Measurements from ENCODE around the gene ARHGAP10.

ARHGAP10 gene

DNA sequence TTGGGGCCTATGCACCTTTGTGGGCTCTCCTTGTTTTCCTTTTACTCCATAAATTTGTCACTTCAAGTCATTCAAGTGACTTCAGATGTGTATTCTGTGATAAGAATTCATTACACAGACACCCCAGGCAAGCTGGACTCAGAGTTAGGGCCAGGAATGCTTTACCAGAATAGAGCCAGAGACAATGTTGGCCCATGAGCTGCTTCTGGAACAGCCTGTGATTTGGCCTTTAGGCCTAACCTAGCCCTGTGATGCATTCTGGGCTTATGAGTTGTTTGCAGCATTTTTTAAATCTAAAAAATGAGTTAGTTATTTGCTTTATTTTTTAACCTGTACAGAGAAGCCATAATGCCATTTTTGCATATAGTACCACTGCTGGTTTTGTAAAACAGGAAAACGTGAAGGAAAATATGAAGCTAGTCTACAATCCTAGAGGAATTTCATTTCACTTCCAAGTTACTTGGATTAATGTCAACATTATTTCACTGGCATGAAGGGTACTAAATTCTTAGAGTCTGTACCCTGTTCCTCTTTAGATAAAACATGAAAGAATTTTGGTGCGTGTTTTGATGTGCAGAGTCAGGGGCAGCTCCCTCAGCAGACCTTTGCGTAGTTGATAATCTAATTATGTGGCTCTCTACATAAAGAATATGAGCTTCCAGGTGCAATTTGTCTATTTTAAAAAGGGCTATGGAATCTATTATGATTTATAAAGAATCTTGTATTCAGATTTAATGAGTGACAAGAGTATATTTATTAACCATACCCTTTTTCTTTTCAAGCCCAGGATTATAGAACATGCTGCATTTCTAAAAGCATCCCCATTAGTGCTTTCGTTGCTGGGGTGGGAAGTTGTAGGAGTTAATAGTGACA is 84.7 kb downstream of the ARHGAP10 start:
- peaks cover 11 to 55% (median 45%) of the 10 kb centered on the region in 5 donors for H3K4me1 ChIP-seq (ENCODE audit: control insufficient read depth in 5 of 5, insufficient read depth in 5 of 5, low read length in 5 of 5)
- H3K27ac ChIP-seq (ENCODE audit: low read depth, low read length): peak overlapping the region; percentile 27
- peak overlapping the region in 1 of 5 donors; percentile 3 for H3K9ac ChIP-seq (ENCODE audit: low read length in 5 of 5)
- H3K27me3 ChIP-seq (ENCODE audit: control insufficient read depth in 5 of 5, insufficient read depth in 4 of 5, low read length in 5 of 5): no peaks in the 10 kb centered on the region
- H3K4me3 ChIP-seq (ENCODE audit: low read depth in 1 of 5, low read length in 5 of 5): no peak overlapping the region
- H3K36me3 ChIP-seq (ENCODE audit: control insufficient read depth in 5 of 5, insufficient read depth in 5 of 5, low read length in 5 of 5): no peaks in the 10 kb centered on the region
- no peaks in the 10 kb centered on the region for H3K9me3 ChIP-seq (ENCODE audit: control insufficient read depth in 5 of 5, low read length in 5 of 5)

DNA sequence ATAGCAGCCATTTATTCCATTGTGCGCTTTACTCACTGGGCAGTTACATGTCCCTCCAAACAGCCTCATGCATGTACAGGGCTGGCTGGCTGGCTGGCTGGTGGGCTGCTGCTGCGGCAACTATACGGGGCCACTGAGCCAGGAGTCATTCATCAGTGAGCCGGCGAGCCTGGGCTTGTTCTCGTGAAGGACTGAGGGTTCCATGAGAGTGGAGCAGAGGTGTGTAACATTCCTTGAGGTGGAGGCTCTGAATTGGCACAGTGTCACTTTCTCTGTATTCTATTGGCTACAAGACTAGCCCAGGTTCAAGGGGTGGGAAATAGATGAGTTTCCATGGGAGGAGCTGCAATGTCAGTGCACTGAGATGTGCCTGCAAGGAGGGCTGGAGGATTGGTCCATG is 89.1 kb downstream of the ARHGAP10 start:
- Histone ChIP-seq H3K27me3 (ENCODE audit: control insufficient read depth in 5 of 5, insufficient read depth in 4 of 5, low read length in 5 of 5) (no peaks in the 10 kb centered on the region), H3K4me1 (ENCODE audit: control insufficient read depth in 5 of 5, insufficient read depth in 5 of 5, low read length in 5 of 5) (peaks cover 11 to 42% (median 30%) of the 10 kb centered on the region in 5 donors), H3K4me3 (ENCODE audit: low read depth in 1 of 5, low read length in 5 of 5) (no peak overlapping the region), H3K9me3 (ENCODE audit: control insufficient read depth in 5 of 5, low read length in 5 of 5) (no peaks in the 10 kb centered on the region), H3K36me3 (ENCODE audit: control insufficient read depth in 5 of 5, insufficient read depth in 5 of 5, low read length in 5 of 5) (peaks cover 0 to 11% (median 0%) of the 10 kb centered on the region in 5 donors), H3K27ac (ENCODE audit: low read depth, low read length) (no peak overlapping the region), H3K9ac (ENCODE audit: low read length in 5 of 5) (no peak overlapping the region)

DNA sequence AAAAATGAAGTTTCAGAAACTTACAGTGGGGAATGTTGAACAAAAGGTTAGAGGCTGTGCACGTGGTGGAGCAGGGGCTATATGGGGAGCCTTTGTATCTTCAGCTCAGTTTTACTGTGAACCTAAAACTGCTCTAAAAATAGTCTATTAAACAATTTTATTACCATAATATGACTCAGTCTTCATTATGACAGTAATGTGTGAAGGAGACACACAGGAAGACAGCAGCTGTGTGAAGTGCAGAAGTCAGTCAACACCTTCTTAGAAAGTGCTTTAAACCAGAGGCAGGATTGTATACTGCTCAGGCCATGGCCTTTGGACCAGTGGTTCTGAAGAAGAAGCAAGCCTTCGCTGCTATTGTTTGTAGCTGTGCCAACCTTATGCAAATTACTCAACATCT is 89.7 kb downstream of the ARHGAP10 start:
- Histone ChIP-seq H3K9ac (ENCODE audit: low read length in 5 of 5) (no peak overlapping the region), H3K4me3 (ENCODE audit: low read depth in 1 of 5, low read length in 5 of 5) (no peak overlapping the region), H3K27ac (ENCODE audit: low read depth, low read length) (peak overlapping the region; percentile 21), H3K36me3 (ENCODE audit: control insufficient read depth in 5 of 5, insufficient read depth in 5 of 5, low read length in 5 of 5) (peaks cover 0 to 11% (median 0%) of the 10 kb centered on the region in 5 donors), H3K4me1 (ENCODE audit: control insufficient read depth in 5 of 5, insufficient read depth in 5 of 5, low read length in 5 of 5) (peaks cover 6 to 42% (median 29%) of the 10 kb centered on the region in 5 donors), H3K27me3 (ENCODE audit: control insufficient read depth in 5 of 5, insufficient read depth in 4 of 5, low read length in 5 of 5) (no peaks in the 10 kb centered on the region), H3K9me3 (ENCODE audit: control insufficient read depth in 5 of 5, low read length in 5 of 5) (no peaks in the 10 kb centered on the region)

DNA sequence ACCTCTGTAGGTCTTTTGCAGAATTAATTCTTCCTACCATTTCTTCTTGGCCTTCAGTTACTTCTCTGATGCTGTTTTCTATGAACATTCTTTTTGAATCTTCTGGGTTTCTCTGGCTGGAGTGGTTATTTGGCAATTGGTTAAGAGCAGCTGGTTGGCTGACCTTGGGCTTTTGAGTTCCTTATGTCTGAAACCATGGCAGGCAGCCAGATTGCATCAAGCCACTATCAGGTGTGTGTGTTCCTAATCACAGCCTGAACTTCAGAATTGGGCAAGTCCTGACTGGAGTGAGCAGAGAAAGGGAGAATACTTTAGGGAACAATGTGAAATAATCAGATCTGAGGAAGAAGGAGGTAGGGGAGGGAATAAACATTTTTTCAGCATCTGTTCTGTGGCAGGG is 90.2 kb downstream of the ARHGAP10 start:
- no peak overlapping the region for H3K9ac ChIP-seq (ENCODE audit: low read length in 5 of 5)
- no peak overlapping the region for H3K4me3 ChIP-seq (ENCODE audit: low read depth in 1 of 5, low read length in 5 of 5)
- peaks cover 6 to 37% (median 24%) of the 10 kb centered on the region in 5 donors for H3K4me1 ChIP-seq (ENCODE audit: control insufficient read depth in 5 of 5, insufficient read depth in 5 of 5, low read length in 5 of 5)
- no peaks in the 10 kb centered on the region for H3K27me3 ChIP-seq (ENCODE audit: control insufficient read depth in 5 of 5, insufficient read depth in 4 of 5, low read length in 5 of 5)
- H3K9me3 ChIP-seq (ENCODE audit: control insufficient read depth in 5 of 5, low read length in 5 of 5): no peaks in the 10 kb centered on the region
- H3K27ac ChIP-seq (ENCODE audit: low read depth, low read length): peak overlapping the region; percentile 21
- peaks cover 0 to 11% (median 0%) of the 10 kb centered on the region in 5 donors for H3K36me3 ChIP-seq (ENCODE audit: control insufficient read depth in 5 of 5, insufficient read depth in 5 of 5, low read length in 5 of 5)

DNA sequence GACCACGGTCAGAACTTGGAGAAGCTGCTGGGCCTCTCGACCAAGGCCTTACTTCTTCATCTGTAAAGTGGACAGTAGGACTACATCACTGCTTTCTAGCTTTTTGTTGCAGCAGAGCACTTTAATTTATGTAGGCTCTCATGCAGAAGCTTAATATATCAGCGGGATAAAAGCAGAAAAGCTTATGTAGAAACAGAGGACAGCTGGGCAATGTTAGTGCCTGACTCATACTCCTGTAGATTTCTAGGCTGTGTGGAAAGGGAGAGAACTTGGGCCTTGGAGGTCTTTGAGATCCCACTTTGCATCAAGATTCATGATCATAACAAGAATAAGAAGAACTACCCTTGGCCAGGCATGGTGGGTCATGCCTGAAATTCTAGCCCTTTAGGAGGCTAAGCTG is 91.2 kb downstream of the ARHGAP10 start:
- no peak overlapping the region for H3K27ac ChIP-seq (ENCODE audit: low read depth, low read length)
- H3K27me3 ChIP-seq (ENCODE audit: control insufficient read depth in 5 of 5, insufficient read depth in 4 of 5, low read length in 5 of 5): no peaks in the 10 kb centered on the region

DNA sequence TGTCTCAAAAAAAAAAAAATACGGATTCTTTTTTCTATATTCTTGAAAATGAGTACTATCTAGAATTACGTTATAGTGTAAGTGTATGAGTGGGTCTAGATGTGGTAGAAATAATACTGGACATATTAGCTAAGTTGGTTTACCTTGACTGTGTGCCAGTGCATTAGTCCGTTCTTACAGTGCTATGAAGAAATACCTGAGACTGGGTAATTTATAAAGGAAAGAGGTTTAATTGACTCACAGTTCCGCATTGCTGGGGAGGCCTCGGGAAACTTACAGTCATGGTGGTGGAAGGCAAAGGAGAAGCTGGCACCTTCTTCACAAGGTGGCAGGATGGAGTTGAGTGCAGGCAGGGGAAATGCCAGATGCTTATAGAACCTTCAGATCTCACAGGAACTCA is 92.4 kb downstream of the ARHGAP10 start:
- Histone ChIP-seq H3K9ac (ENCODE audit: low read length in 5 of 5) (no peak overlapping the region), H3K36me3 (ENCODE audit: control insufficient read depth in 5 of 5, insufficient read depth in 5 of 5, low read length in 5 of 5) (peaks cover 0 to 11% (median 0%) of the 10 kb centered on the region in 5 donors), H3K9me3 (ENCODE audit: control insufficient read depth in 5 of 5, low read length in 5 of 5) (no peaks in the 10 kb centered on the region), H3K27me3 (ENCODE audit: control insufficient read depth in 5 of 5, insufficient read depth in 4 of 5, low read length in 5 of 5) (no peaks in the 10 kb centered on the region), H3K4me1 (ENCODE audit: control insufficient read depth in 5 of 5, insufficient read depth in 5 of 5, low read length in 5 of 5) (peaks cover 8 to 37% (median 33%) of the 10 kb centered on the region in 5 donors), H3K27ac (ENCODE audit: low read depth, low read length) (no peak overlapping the region), H3K4me3 (ENCODE audit: low read depth in 1 of 5, low read length in 5 of 5) (no peak overlapping the region)

More for the DNA sequence above, 91.2 kb downstream of the ARHGAP10 start:
- peaks cover 0 to 11% (median 0%) of the 10 kb centered on the region in 5 donors for H3K36me3 ChIP-seq (ENCODE audit: control insufficient read depth in 5 of 5, insufficient read depth in 5 of 5, low read length in 5 of 5)
- no peak overlapping the region for H3K9ac ChIP-seq (ENCODE audit: low read length in 5 of 5)
- no peaks in the 10 kb centered on the region for H3K9me3 ChIP-seq (ENCODE audit: control insufficient read depth in 5 of 5, low read length in 5 of 5)
- H3K4me3 ChIP-seq (ENCODE audit: low read depth in 1 of 5, low read length in 5 of 5): no peak overlapping the region
- H3K4me1 ChIP-seq (ENCODE audit: control insufficient read depth in 5 of 5, insufficient read depth in 5 of 5, low read length in 5 of 5): peaks cover 6 to 33% (median 23%) of the 10 kb centered on the region in 5 donors

DNA sequence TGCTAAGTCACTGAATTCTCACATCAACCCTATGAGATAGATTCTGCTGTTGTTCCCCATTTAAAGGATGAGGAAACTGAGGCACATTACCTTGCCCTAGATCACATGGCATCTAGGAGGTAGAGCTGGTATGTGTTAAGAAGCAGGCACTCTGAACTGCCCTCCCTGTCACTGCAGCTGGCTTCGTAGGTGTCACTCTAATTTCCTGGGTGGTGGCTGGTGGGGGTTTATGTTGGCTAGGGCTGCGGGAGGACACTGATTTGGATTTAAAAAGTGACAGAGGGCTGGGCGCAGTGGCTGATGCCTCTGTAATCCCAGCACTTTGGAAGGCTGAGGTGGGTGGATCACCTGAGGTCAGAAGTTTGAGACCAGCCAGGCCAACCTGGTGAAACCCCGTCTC is 93.0 kb downstream of the ARHGAP10 start:
- Histone ChIP-seq H3K9ac (ENCODE audit: low read length in 5 of 5) (no peak overlapping the region), H3K27ac (ENCODE audit: low read depth, low read length) (no peak overlapping the region), H3K4me1 (ENCODE audit: control insufficient read depth in 5 of 5, insufficient read depth in 5 of 5, low read length in 5 of 5) (peaks cover 11 to 43% (median 38%) of the 10 kb centered on the region in 5 donors), H3K4me3 (ENCODE audit: low read depth in 1 of 5, low read length in 5 of 5) (no peak overlapping the region), H3K36me3 (ENCODE audit: control insufficient read depth in 5 of 5, insufficient read depth in 5 of 5, low read length in 5 of 5) (peaks cover 0 to 11% (median 0%) of the 10 kb centered on the region in 5 donors), H3K27me3 (ENCODE audit: control insufficient read depth in 5 of 5, insufficient read depth in 4 of 5, low read length in 5 of 5) (no peaks in the 10 kb centered on the region), H3K9me3 (ENCODE audit: control insufficient read depth in 5 of 5, low read length in 5 of 5) (no peaks in the 10 kb centered on the region)

DNA sequence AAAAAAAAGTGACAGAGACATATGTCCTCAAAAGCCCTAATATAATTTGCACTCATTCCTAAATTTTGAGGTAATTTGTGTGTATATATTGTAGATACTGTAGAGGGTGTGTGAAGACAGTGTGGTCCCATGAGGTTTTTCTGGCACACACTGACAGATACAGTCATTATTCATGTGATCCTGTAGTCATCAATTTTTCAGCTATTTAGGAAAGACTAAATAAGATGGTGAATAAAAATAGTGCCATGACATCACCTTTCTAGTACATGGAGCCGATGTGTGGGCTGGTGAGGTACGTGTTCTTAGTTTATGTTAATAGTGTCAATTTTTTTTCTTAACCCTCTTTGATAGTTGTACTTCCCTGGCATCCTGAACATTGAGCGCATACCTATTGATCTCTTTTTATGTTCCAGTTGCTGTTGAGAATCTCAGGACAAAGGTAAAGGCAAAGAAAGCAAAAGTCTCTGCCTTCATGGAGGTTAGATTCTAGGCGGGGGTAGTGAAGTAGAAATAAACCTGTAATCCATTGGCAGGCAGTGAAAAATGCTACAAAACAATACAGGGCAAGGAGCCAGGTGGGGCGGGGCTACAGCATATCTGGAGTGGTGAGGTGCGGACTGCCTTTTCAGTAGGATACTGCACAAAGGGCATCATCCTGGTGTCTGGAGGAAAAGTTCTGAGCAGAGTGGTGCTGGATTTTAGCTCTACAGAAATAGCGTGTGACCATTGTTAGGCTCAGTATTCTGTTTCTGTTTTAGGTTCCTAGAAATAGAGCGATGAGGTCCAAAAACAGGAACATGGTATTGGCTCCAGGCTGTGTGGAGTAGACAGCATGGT is 93.8 kb downstream of the ARHGAP10 start:
- Histone ChIP-seq H3K27ac (ENCODE audit: low read depth, low read length) (peak overlapping the region; percentile 15), H3K27me3 (ENCODE audit: control insufficient read depth in 5 of 5, insufficient read depth in 4 of 5, low read length in 5 of 5) (no peaks in the 10 kb centered on the region), H3K9me3 (ENCODE audit: control insufficient read depth in 5 of 5, low read length in 5 of 5) (no peaks in the 10 kb centered on the region), H3K4me3 (ENCODE audit: low read depth in 1 of 5, low read length in 5 of 5) (no peak overlapping the region), H3K4me1 (ENCODE audit: control insufficient read depth in 5 of 5, insufficient read depth in 5 of 5, low read length in 5 of 5) (peaks cover 11 to 51% (median 46%) of the 10 kb centered on the region in 5 donors), H3K9ac (ENCODE audit: low read length in 5 of 5) (peak overlapping the region in 2 of 5 donors; percentile 3 to 44), H3K36me3 (ENCODE audit: control insufficient read depth in 5 of 5, insufficient read depth in 5 of 5, low read length in 5 of 5) (peaks cover 0 to 11% (median 0%) of the 10 kb centered on the region in 5 donors)

DNA sequence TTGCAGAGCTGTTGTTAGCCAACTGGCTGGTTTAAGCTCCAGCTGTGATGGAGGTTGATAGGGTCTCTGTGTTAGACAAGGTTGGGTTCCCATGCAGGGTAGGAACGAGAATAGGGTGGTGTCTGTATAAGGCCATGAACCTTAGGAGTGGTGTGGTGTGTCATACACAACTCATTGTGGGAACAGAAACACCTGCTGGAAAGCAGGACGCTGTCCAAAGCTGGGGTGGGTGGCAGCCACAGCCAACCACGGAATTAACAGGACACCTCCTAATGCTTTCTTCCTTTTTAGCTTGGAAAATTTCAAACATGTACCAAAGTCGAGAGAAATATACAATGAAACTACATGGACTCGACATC is 94.4 kb downstream of the ARHGAP10 start:
- H3K9ac ChIP-seq (ENCODE audit: low read length in 5 of 5): no peak overlapping the region
- peaks cover 0 to 11% (median 0%) of the 10 kb centered on the region in 5 donors for H3K36me3 ChIP-seq (ENCODE audit: control insufficient read depth in 5 of 5, insufficient read depth in 5 of 5, low read length in 5 of 5)
- H3K4me3 ChIP-seq (ENCODE audit: low read depth in 1 of 5, low read length in 5 of 5): no peak overlapping the region
- peaks cover 11 to 53% (median 49%) of the 10 kb centered on the region in 5 donors for H3K4me1 ChIP-seq (ENCODE audit: control insufficient read depth in 5 of 5, insufficient read depth in 5 of 5, low read length in 5 of 5)
- peak overlapping the region; percentile 15 for H3K27ac ChIP-seq (ENCODE audit: low read depth, low read length)
- no peaks in the 10 kb centered on the region for H3K27me3 ChIP-seq (ENCODE audit: control insufficient read depth in 5 of 5, insufficient read depth in 4 of 5, low read length in 5 of 5)
- no peaks in the 10 kb centered on the region for H3K9me3 ChIP-seq (ENCODE audit: control insufficient read depth in 5 of 5, low read length in 5 of 5)

Measured in subcutaneous abdominal adipose tissue (tissue), 5 donors.